ENCODE results near the gene NEIL3. TPM values are rescaled to one million over a fixed set of nuclear protein-coding genes. Genes with fewer than 3 reads are reported as not detected.

Gene NEIL3
- total and polyA plus RNA-seq, 2 of the 8 experiments (the other 6 are each of a cell fraction or from before 2014, with no cell fraction given), result 5.5 to 11.0 TPM

GRCh38 chr4:177385576-177386277 is 76.1 kb downstream of the NEIL3 start:
- no peaks in the 10 kb centered on the region for H3K79me2 ChIP-seq (ENCODE audit: control insufficient read depth in 1 of 2, insufficient read depth in 2 of 2, low read length in 2 of 2)
- H3K14ac ChIP-seq (ENCODE audit: insufficient read length), result no peak overlapping the region
- H2BK120ac ChIP-seq (replicated peaks; ENCODE audit: low read depth, low read length), result no peak overlapping the region
- no peaks in the 10 kb centered on the region for H3K27me3 ChIP-seq (replicated peaks in 1 of 4; ENCODE audit: control insufficient read depth in 3 of 4, extremely low read depth in 1 of 4, insufficient read depth in 3 of 4, low read length in 3 of 4)
- H3K27ac ChIP-seq (ENCODE audit: low read depth, low read length), result no peak overlapping the region
- H2BK20ac ChIP-seq (ENCODE audit: low read length), result no peak overlapping the region
- H3K4me3 ChIP-seq (ENCODE audit: extremely low read depth in 1 of 4, insufficient read depth in 2 of 4, low read depth in 3 of 4, low read length in 4 of 4), result no peak overlapping the region
- H3K18ac ChIP-seq (ENCODE audit: extremely low read depth, low read length), result no peak overlapping the region
- no peak overlapping the region for H4K5ac ChIP-seq (ENCODE audit: insufficient read length, low read depth, low read length)
- H3K4me1 ChIP-seq (replicated peaks in 1 of 4; ENCODE audit: control insufficient read depth in 3 of 4, insufficient read depth in 4 of 4, low read length in 3 of 4), result no peaks in the 10 kb centered on the region; a peak in 2 of 7 replicates
- no peak overlapping the region for H2AFZ ChIP-seq (ENCODE audit: low read length)
- no peak overlapping the region for H4K8ac ChIP-seq (ENCODE audit: extremely low read depth, insufficient read depth, low read length)
- WGBS, 2 experiments (ENCODE audit: extremely low coverage in 1 of 2, insufficient coverage in 1 of 2, insufficient read length in 1 of 2, insufficient replicate concordance in 2 of 2, low coverage in 1 of 2, low lambda C conversion rate in 2 of 2, missing lambda C conversion rate in 1 of 2), result 91% methylated on average over 2 of the region's 2 CpGs; no CpG with 5 or more reads in 1 of the 2 experiments
- no peak overlapping the region for H3K4ac ChIP-seq (replicated peaks; ENCODE audit: insufficient read length, low read depth, low read length)
- POLR2A ChIA-PET (ENCODE audit: partially characterized antibody), result no interaction called here
- no peak overlapping the region for H2AK5ac ChIP-seq (ENCODE audit: low read depth, low read length)
- no peak overlapping the region for H2BK5ac ChIP-seq (ENCODE audit: low read depth, low read length)
- H2BK12ac ChIP-seq (ENCODE audit: low read depth, low read length), result no peak overlapping the region
- no peak overlapping the region for H2BK15ac ChIP-seq (ENCODE audit: low read length)
- no peaks in the 10 kb centered on the region for H3K9me3 ChIP-seq (ENCODE audit: insufficient read depth in 2 of 2, low read depth in 1 of 2, low read length in 1 of 2)
- H4K91ac ChIP-seq (replicated peaks; ENCODE audit: insufficient read length, low read length), result no peak overlapping the region
- no peaks in the 10 kb centered on the region for H3K23me2 ChIP-seq (ENCODE audit: low read depth, low read length)
- H3K36me3 ChIP-seq (ENCODE audit: control insufficient read depth in 2 of 4, insufficient read depth in 4 of 4, low read length in 3 of 4), result no peaks in the 10 kb centered on the region
- H3K9ac ChIP-seq (replicated peaks in 1 of 4; ENCODE audit: extremely low read depth in 1 of 4, low read depth in 3 of 4, low read length in 3 of 4), result no peak overlapping the region
- TF ChIP-seq HDAC6 (IDR thresholded peaks at IDR 0.05; ENCODE audit: low read depth, low read length) (no peak), SIN3A (conservative IDR thresholded peaks at IDR 0.05 in 1 of 2, IDR thresholded peaks at IDR 0.05 in 1 of 2; ENCODE audit: low read depth in 1 of 2, low read length in 2 of 2) (no peak), SRF (IDR thresholded peaks at IDR 0.05; ENCODE audit: low read depth, low read length) (no peak), ASH2L (IDR thresholded peaks at IDR 0.05; ENCODE audit: low read length) (no peak), KDM1A (IDR thresholded peaks at IDR 0.05; ENCODE audit: borderline replicate concordance, low read length) (no peak)
- CTCF ChIA-PET (ENCODE audit: partially characterized antibody), result interaction anchor here (1.3 kb wide), 1 partner anchor 10 kb away, joined by 7 read pairs; no protein-coding TSS in a partner anchor
- no peaks in the 10 kb centered on the region for H3K79me1 ChIP-seq (ENCODE audit: low read depth, low read length)
- H4K20me1 ChIP-seq (replicated peaks in 1 of 2; ENCODE audit: control insufficient read depth in 1 of 2, insufficient read depth in 2 of 2, low read length in 2 of 2), result no peaks in the 10 kb centered on the region
- H3K4me2 ChIP-seq (ENCODE audit: insufficient read depth in 1 of 2, low read depth in 2 of 2, low read length in 2 of 2), result no peak overlapping the region
- DNase-seq (ENCODE audit: low read depth in 1 of 2, low spot score in 2 of 2), result no peak
- no peak overlapping the region for H3K23ac ChIP-seq (ENCODE audit: insufficient read length)
- no peak overlapping the region for H3K56ac ChIP-seq (replicated peaks; ENCODE audit: insufficient read length, low read depth, low read length)
- FAIRE-seq, result no peak

Data from H1 (cell line).